Epithelial cell of umbilical artery (primary cell): ENCODE measurements around the gene CLPTM1L. TPM values are rescaled to one million over a fixed set of nuclear protein-coding genes. Genes with fewer than 3 reads are reported as not detected.

ENCODE experiments used
- total RNA-seq: library from RNA; depleted of rRNA; stranded (reverse); fragments of >200 nt; gene quantifications from 2 replicates; pipeline ENCODE4 v1.2.3, GENCODE V29; 2014

CLPTM1L gene
- 252 and 269 TPM in 2 replicates for total RNA-seq

GRCh38 chr5:1344975-1345838 is at the start of gene CLPTM1L:
Gene CLPTM1L, minus strand, starts transcription at chr5:1345099. Its CDS starts 258 bp downstream, at chr5:1344841.

GRCh38 chr5:1294835-1295649 is 49.9 kb downstream of the CLPTM1L start, which contains the start of gene TERT:
Gene TERT, minus strand, starts transcription at chr5:1295068. Its CDS starts 79 bp downstream, at chr5:1294989.

Other genes starting within 250 kb of the CLPTM1L start
- 15.8 and 17.2 TPM in 2 replicates for gene SLC12A7, start 233.0 kb downstream of the CLPTM1L start, total RNA-seq
- not detected in 2 replicates for gene SLC6A19, start 143.5 kb downstream of the CLPTM1L start, total RNA-seq
- not detected in 2 replicates for gene SLC6A18, start 119.7 kb downstream of the CLPTM1L start, total RNA-seq
- not detected in 2 replicates for gene TERT, start 50.0 kb downstream of the CLPTM1L start, total RNA-seq
- under 0.01 TPM in 1 of 2 replicates, not detected in the other for gene SLC6A3, start 100.3 kb upstream of the CLPTM1L start, total RNA-seq
- 52.6 and 57.3 TPM in 2 replicates for gene LPCAT1, start 178.9 kb upstream of the CLPTM1L start, total RNA-seq